ENCODE results near the gene DIO1.

DIO1 gene

GRCh38 chr1:53895421-53895820, 1.4 kb downstream of the DIO1 start:
- DNase-seq, result no peak

GRCh38 chr1:53896635-53897229, 2.7 kb downstream of the DIO1 start:
- no peak for DNase-seq

DNA sequence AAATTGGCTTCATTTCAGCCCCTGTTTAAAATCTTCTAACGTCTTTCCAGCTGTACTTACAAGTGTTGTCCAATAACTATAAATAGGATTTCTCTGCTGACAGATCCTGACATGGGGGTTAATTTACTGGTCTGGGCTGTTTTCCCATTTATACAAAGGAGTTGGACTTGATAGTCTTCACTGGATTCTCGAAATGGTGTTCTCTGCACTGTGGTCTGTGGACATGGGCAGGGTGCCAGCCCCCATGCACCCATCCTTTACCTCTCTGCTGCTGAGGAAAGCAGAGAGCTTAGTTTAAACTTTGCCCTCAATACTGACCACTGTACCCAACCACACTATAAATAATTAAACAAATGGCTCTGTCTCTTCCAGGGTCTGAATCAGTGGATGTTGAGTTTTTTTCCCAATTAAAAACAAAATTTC, 5.2 kb downstream of the DIO1 start:
- no peak for DNase-seq

- DNase-seq, result no peak
Measured at GRCh38 chr1:53899708-53900107, 5.7 kb downstream of the DIO1 start.

DNA sequence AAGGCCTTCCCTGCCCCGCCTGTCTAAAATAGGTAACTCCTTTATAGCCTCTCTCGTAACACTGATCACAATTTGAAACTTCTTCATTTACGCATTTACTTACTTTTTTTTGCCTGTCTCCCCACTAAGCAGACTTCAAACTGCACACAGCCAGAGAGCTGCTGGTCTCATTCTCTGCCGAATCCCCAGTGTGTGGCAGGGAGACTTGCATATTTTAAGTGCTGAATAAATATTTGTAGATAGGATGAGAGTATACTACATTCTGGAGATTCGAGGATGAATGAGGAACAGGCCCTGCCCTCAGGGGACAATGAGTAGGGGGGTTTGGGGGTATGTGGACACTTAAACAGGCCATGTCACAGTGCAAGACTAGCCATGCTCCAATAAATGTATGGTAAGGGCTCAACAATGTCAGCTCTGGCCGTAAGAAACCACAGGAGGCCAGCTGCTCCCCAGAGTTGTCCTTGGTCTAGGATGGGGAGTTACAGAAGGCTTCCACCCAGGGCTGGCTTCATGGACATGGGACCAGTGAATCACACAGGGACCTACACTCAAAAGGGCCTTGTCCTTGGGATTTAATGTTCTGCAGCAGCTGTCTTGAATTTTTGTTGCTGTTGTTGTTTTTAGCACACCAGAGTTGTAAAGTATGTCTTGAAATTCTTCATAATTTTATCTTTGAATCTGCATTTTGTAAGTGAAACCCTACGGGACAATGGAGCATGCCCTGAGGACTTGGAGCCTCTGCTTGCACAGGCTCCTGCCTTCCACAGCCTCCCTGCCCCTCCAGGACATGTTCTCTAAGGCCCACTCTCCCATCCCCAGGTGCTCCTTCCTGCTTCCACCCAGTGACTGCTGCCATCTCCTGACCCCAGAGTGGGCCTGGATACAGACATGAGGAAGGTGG, 8.5 kb downstream of the DIO1 start:
- DNase-seq, result no peak

DNA sequence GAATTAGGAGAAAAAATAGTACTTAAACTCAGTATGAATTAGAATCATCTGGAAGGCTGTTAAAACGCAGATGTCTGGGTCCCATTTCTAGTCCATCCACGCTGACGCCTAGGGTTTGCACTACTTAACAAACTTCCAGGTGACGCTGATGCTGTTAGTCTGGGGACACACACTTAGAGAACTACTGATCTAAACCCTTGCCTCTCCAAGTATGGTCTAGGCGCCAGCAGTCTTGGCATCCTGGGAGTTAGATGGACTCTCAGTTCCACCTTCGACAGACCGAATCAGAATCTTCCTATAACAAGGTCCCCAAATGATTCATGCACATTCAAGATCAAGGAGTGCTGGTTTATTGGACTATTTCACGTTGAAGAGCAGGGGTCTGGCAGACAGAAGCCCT, 11.5 kb downstream of the DIO1 start:
- no peak for DNase-seq

- DNase-seq, result no peak
Measured at GRCh38 chr1:53906121-53906520, 12.1 kb downstream of the DIO1 start.

GRCh38 chr1:53909946-53910345, 16.0 kb downstream of the DIO1 start:
- DNase-seq, result no peak

DNA sequence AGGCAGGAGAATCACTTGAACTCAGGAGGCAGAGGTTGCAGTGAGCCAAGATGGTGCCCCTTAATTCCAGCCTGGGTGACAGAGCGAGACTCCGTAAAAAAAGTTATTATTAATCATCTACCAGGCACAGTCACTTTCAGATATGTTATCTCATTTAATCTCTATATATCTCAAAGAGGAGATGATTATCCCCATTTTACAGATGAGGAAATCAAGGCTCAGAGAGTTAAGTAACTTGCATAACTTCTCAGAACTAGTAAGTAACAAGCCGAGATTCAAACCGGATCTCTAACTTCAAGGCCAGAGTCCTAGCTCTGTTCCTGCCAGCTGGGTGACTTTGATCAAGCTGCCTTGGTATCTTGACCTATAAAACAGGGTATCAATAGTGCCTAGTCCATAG, 17.5 kb downstream of the DIO1 start:
- DNase-seq, result no peak

DNA sequence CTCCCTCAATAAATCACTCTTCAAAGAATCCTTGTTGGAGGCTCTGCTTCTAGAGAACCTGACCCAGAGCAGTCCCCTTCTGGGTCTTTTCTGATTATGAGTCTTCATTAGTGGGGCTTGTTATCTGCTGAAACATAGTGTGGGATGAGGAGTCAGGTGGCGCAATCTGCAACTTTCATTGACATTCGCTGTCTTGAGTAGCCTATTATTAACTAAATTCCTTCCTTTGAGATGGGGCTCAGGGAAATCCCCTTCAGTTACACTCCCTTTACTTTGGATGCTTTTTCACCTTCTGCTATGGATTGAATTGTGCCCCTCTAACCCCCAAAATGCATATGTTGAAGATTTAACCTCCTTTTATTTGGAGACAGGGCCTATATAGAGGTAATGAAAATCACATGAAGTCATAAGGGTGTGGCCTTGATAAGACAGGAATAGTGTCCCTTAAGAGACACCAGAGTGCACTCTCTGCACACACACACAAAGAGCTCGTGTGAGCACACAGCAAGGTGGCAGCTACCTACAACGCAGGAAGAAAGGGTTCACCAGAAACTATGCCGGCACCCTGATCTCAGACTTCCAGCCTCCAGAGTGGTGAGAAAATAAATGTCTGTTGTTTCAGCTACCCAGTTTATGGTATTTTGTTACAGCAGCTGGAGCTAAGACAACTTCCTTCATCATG, 19.5 kb downstream of the DIO1 start:
- no peak for DNase-seq

- no peak for DNase-seq
Measured at GRCh38 chr1:53918343-53918742, 24.4 kb downstream of the DIO1 start.

DNA sequence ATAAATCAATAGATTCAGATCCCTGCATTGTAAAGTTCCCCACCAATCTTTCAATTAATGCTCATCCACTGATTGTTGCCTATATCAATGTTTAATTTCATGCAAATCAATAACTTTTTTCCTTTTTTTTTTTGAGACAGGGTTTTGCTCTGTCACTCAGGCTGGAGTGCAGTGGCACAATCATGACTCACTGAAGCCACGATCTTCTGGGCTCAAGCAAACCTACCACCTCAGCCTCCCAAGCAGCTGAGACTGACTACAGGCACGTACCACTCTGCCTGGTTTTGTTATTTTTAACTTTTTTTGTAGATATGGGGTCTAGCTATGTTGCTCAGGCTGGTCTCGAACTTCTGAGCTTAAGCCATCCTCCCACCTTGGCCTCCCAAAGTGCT, 25.7 kb downstream of the DIO1 start:
- DNase-seq, result no peak

GRCh38 chr1:53927376-53927881, 33.4 kb downstream of the DIO1 start:
- no peak for DNase-seq

GRCh38 chr1:53929246-53929960, 35.4 kb downstream of the DIO1 start:
- no peak for DNase-seq

DNA sequence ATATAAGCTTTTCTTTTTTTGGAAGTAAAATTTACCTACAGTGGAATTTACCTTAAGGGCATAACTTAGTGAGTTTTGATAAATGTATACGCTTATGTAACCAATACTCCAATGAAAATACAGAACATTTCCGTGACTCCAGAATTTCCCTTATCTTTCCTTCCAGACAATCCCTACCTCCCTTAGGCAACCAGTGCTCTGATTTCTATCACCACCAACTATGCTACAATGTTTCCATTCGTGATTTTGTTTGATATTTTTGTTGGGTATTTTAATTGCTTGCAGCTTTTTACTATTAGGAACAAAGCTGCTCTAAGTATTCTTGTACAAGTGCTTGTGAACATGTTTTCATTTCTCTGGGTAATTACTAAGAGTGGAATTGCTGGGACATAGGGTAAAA, 36.9 kb downstream of the DIO1 start:
- DNase-seq, result no peak

GRCh38 chr1:53931523-53931922, 37.5 kb downstream of the DIO1 start:
- DNase-seq, result no peak

GRCh38 chr1:53934170-53934765, 40.3 kb downstream of the DIO1 start:
- no peak for DNase-seq

DNA sequence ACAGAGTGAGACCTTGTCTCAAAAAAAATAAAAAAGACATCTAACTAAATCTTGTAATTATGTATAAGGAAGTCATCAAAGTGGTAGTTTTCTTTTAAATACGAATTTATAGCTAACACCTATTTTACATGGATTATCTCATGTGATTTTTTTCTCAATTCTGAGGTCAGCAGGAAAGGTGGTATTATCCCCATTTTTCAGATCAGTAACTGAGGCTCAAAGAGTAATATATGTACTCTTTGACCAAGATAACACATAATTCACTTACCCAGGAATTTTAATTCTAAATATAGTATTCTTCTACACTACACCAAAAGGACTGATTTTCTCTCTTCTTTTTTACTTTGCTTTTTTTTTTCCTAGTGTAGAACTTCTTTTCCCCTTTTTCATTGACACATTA, 42.4 kb downstream of the DIO1 start:
- no peak for DNase-seq

DNA sequence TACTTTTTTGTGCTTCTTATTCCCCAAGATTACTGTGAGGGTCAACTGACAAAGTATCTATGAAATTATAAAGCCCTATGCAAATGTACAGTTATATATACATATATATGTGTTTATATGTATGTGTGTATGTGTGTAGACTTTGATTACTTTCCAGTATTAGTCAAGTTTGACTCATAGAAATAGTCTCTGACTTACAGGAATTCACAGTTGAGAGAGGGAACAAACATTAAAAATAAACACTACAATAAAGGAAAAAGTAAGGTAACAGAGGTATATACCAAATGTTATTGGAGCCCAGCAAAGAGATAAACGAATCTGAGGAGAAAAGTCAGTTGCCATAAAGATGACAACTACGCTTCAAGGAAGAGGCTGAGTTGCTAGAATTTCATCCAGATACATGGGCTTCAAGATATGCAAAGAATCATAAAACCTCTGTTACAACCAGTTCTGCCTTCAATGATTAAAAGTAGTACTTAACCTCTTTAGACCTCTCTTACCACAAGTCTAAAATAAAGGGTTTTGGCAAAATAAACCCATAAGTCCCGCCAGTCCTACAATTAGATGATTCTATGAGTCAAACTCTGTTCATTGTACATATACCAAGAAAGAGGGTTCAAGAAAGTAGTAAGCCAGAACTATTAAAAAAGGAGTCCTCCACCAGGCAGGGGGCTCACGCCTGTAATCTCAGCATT, 44.3 kb downstream of the DIO1 start:
- DNase-seq, result no peak

GRCh38 chr1:53942127-53942957, 48.4 kb downstream of the DIO1 start:
- no peak for DNase-seq

DNA sequence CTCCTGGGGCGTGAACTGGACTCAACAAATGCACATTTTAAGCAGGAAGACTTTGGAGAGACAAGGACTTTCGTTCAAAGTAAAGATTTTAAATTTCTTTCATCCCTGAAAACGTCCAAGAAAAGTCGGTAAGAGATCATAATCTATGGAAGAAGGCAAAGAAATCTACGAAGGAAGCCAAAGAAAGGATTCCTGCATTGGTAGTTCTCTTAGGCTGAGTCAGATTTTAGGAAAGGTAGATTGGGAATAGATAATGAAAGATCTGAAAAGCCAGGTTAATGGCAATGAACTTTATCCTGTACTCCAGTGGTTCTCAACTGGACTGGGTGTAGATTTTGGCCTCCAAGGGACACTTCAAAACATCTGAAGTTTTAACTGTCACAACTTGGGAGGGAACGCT, 49.1 kb downstream of the DIO1 start:
- no peak for DNase-seq
